GM21381 (cell line): ENCODE data around the gene ELP1.
"Not testable (repeated sequence)": the region's sequence is repeated elsewhere in the genome, so short reads cannot be mapped to it uniquely, and the experiment has no call there.

Experiments
- ATAC-seq: cut with Tn5 transposase; IDR thresholded peaks from one replicate; pipeline ENCODE4 v1.9.1; 2021; ENCODE audit warnings: mild to moderate bottlenecking, moderate library complexity; ENCODE audit not compliant: unreplicated experiment

The ELP1 gene

GRCh38 chr9:108933718-108934322, at the start of gene ELP1:
Gene ELP1 (minus strand): TSS chr9:108934124. CDS start chr9:108931146, 2,978 bp downstream.
- peak; percentile 80 for ATAC-seq

- no peak for ATAC-seq
Observed at GRCh38 chr9:108980893-108981292, 47.0 kb upstream of the ELP1 start.

- no peak for ATAC-seq
Observed at GRCh38 chr9:108978205-108978604, 44.3 kb upstream of the ELP1 start.

GRCh38 chr9:108973895-108974294, 40.0 kb upstream of the ELP1 start:
- ATAC-seq = no peak

GRCh38 chr9:108972626-108973209, 38.8 kb upstream of the ELP1 start:
- no peak for ATAC-seq

- no peak for ATAC-seq
Observed at GRCh38 chr9:108972186-108972585, 38.3 kb upstream of the ELP1 start.

GRCh38 chr9:108971392-108971791, 37.5 kb upstream of the ELP1 start:
- not testable (repeated sequence) for ATAC-seq

- ATAC-seq = no peak
Observed at GRCh38 chr9:108967916-108968315, 34.0 kb upstream of the ELP1 start.

- ATAC-seq = no peak
Observed at GRCh38 chr9:108963459-108964143, 29.7 kb upstream of the ELP1 start.

- ATAC-seq = no peak
Observed at GRCh38 chr9:108961151-108961550, 27.2 kb upstream of the ELP1 start.

GRCh38 chr9:108960331-108960730, 26.4 kb upstream of the ELP1 start:
- ATAC-seq = no peak

GRCh38 chr9:108956631-108957026, 22.7 kb upstream of the ELP1 start:
- ATAC-seq = no peak

- no peak for ATAC-seq
Observed at GRCh38 chr9:108956022-108956630, 22.2 kb upstream of the ELP1 start.

GRCh38 chr9:108953983-108954574, 20.2 kb upstream of the ELP1 start:
- peak; percentile 49 for ATAC-seq

- ATAC-seq = no peak
Observed at GRCh38 chr9:108951578-108951977, 17.7 kb upstream of the ELP1 start.

- ATAC-seq = no peak
Observed at GRCh38 chr9:108950168-108950567, 16.2 kb upstream of the ELP1 start.

GRCh38 chr9:108939975-108940374, 6.1 kb upstream of the ELP1 start:
- ATAC-seq = no peak

- ATAC-seq = no peak
Observed at GRCh38 chr9:108937561-108938305, 3.8 kb upstream of the ELP1 start.

GRCh38 chr9:108934323-108934893, 484 bp upstream of the ELP1 start, which contains the start of gene ABITRAM:
Gene ABITRAM (plus strand): TSS chr9:108934400. CDS start chr9:108934487, 87 bp downstream.
- ATAC-seq = peak; percentile 84

- ATAC-seq = no peak
Observed at GRCh38 chr9:108933231-108933717, 650 bp downstream of the ELP1 start.
